Keratinocyte (primary cell): Measurements from ENCODE around the gene METAP1D. TPM values are rescaled to one million over a fixed set of nuclear protein-coding genes. Genes with fewer than 3 reads are reported as not detected.
"Not testable (repeated sequence)": the region's sequence is repeated elsewhere in the genome, so short reads cannot be mapped to it uniquely, and the experiment has no call there.

ENCODE experiments used
- DNase-seq: peaks from one replicate; pipeline ENCODE4 v3.0.0-alpha.2; 2011; ENCODE audit warnings: low read depth, missing footprints, low spot score
- FAIRE-seq: peaks from 2 replicates; lab custom pipeline; 2011; peaks lifted over from hg19 to GRCh38; lab: Jason Lieb, UNC
- H2AFZ ChIP-seq: 2 replicates; pipeline ENCODE4 v1.6.0; 2012; ENCODE audit warnings: low read length, control low read depth, inconsistent platforms; ENCODE audit not compliant: control insufficient read depth
- H3K27ac ChIP-seq: 2 replicates; pipeline ENCODE4 v1.5.1; 2011; ENCODE audit warnings: low read length; ENCODE audit not compliant: control insufficient read depth, insufficient read depth
- H3K27me3 ChIP-seq: 3 replicates; pipeline ENCODE4 v1.6.0; 2011; ENCODE audit warnings: low read length; ENCODE audit not compliant: control insufficient read depth, insufficient read depth; ENCODE audit errors: extremely low read depth
- H3K36me3 ChIP-seq, 2 experiments: 2 replicates in 1 of 2; 3 replicates in 1 of 2; pipeline ENCODE4 v1.5.1; 2011; ENCODE audit warnings: low read length in 2 of 2, mild to moderate bottlenecking in 1 of 2; ENCODE audit not compliant: control insufficient read depth in 2 of 2, insufficient read depth in 2 of 2; ENCODE audit errors: extremely low read depth in 1 of 2
- H3K4me1 ChIP-seq: 3 replicates; pipeline ENCODE4 v1.5.1; 2011; ENCODE audit warnings: low read length; ENCODE audit not compliant: control insufficient read depth, insufficient read depth; ENCODE audit errors: extremely low read depth
- H3K4me2 ChIP-seq: 3 replicates; pipeline ENCODE4 v1.6.0; 2011; ENCODE audit warnings: low read depth, low read length; ENCODE audit not compliant: control insufficient read depth, insufficient read depth; ENCODE audit errors: extremely low read depth
- H3K4me3 ChIP-seq, 3 experiments: fragments of 200-600 bp in 1 of 3; sonication (generic) in 1 of 3; 2 replicates in 2 of 3; 3 replicates in 1 of 3; pipeline ENCODE4 v1.5.1; 2011 to 2016; ENCODE audit warnings: low read length in 3 of 3, mild to moderate bottlenecking in 3 of 3, control low read depth in 2 of 3, inconsistent platforms in 1 of 3, low read depth in 1 of 3, mixed read lengths in 1 of 3, mixed run types in 1 of 3, moderate library complexity in 1 of 3; ENCODE audit not compliant: control insufficient read depth in 2 of 3, insufficient read depth in 2 of 3; ENCODE audit errors: extremely low read depth in 1 of 3
- H3K79me2 ChIP-seq: 2 replicates; pipeline ENCODE4 v1.6.0; 2012; ENCODE audit warnings: low read length; ENCODE audit not compliant: control insufficient read depth, insufficient read depth
- H3K9ac ChIP-seq: 3 replicates; pipeline ENCODE4 v1.6.0; 2011; ENCODE audit warnings: low read length; ENCODE audit not compliant: control insufficient read depth, insufficient read depth; ENCODE audit errors: extremely low read depth
- H3K9me1 ChIP-seq: 3 replicates; pipeline ENCODE4 v1.6.0; 2011; ENCODE audit warnings: low read length; ENCODE audit not compliant: control insufficient read depth, insufficient read depth; ENCODE audit errors: extremely low read depth
- H3K9me3 ChIP-seq: 2 replicates; pipeline ENCODE4 v1.5.1; 2012; ENCODE audit warnings: low read depth, low read length; ENCODE audit not compliant: control insufficient read depth
- H4K20me1 ChIP-seq: 3 replicates; pipeline ENCODE4 v1.6.0; 2011; ENCODE audit warnings: low read length; ENCODE audit not compliant: control insufficient read depth, insufficient read depth; ENCODE audit errors: extremely low read depth
- EZH2 ChIP-seq: IDR thresholded peaks from one replicate; pipeline ENCODE4 v1.6.1; 2012; ENCODE audit warnings: inconsistent platforms, mild to moderate bottlenecking, low read length, moderate library complexity
- dilution Hi-C: fragments of 300-500 bp; cut with MboI; formaldehyde crosslinking; loops from one replicate; pipeline ENCODE4 v1.7.0; 2020; ENCODE audit warnings: low sequenced_read_pairs; ENCODE audit not compliant: extremely low pct_ligation_motif_present
- polyA plus RNA-seq, 5 experiments: library from polyadenylated mRNA; depleted of rRNA in 3 of 5; stranded (reverse) in 3 of 5; stranded (forward) in 1 of 5; unstranded in 1 of 5; fragments of >200 nt; gene quantifications; 1 replicate in 1 of 5; 2 replicates in 3 of 5; 3 replicates in 1 of 5; pipeline versions ENCODE4 v1.2.1 to v1.2.3, GENCODE V29; 2011 to 2012; ENCODE audit warnings: missing spikeins in 2 of 5, low read depth in 1 of 5, low replicate concordance in 1 of 5
- TF ChIP-seq, protein P1 (sequence below), 3 experiments: IDR thresholded peaks in 1 of 3; conservative IDR thresholded peaks in 1 of 3; optimal IDR thresholded peaks in 1 of 3; 2 replicates in 2 of 3; 3 replicates in 1 of 3; pipeline versions ENCODE3 to v1.5.1; 2011; ENCODE audit warnings: low read length in 3 of 3, mild to moderate bottlenecking in 3 of 3, moderate library complexity in 2 of 3, control low read depth in 1 of 3, inconsistent platforms in 1 of 3; ENCODE audit not compliant: insufficient read depth in 2 of 3; ENCODE audit errors: extremely low read depth in 1 of 3

METAP1D gene
- polyA plus RNA-seq, 1 donor (not counting 4 experiments of a cell fraction or from before 2014, with no cell fraction given) = 5.1 TPM

DNA sequence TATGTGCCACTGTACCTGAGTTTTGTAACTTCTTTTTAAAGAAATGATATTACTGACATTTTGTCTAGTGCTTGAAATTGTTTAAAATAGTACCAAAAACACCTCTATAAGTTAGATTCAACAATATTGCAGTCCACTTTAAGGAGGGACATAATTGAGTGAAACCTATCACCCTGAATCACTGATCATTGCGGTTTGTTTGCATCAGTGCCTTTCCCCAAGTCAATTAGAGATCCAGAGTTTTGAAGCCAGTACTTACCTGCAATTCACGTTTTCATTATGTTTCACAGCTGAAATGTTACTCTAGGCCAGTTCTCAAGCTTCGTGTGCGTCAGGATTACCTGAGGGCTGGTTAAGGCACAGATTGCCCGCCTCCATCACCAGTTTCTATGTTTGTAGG is 58.9 kb downstream of the METAP1D start:
- H3K27me3 ChIP-seq = no peaks in the 10 kb centered on the region
- no peak overlapping the region for H3K27ac ChIP-seq
- H3K4me1 ChIP-seq = no peaks in the 10 kb centered on the region
- FAIRE-seq = no peak
- H3K79me2 ChIP-seq = no peaks in the 10 kb centered on the region
- H4K20me1 ChIP-seq = no peaks in the 10 kb centered on the region
- no peak overlapping the region for H3K9ac ChIP-seq
- TF ChIP-seq, protein P1, sequence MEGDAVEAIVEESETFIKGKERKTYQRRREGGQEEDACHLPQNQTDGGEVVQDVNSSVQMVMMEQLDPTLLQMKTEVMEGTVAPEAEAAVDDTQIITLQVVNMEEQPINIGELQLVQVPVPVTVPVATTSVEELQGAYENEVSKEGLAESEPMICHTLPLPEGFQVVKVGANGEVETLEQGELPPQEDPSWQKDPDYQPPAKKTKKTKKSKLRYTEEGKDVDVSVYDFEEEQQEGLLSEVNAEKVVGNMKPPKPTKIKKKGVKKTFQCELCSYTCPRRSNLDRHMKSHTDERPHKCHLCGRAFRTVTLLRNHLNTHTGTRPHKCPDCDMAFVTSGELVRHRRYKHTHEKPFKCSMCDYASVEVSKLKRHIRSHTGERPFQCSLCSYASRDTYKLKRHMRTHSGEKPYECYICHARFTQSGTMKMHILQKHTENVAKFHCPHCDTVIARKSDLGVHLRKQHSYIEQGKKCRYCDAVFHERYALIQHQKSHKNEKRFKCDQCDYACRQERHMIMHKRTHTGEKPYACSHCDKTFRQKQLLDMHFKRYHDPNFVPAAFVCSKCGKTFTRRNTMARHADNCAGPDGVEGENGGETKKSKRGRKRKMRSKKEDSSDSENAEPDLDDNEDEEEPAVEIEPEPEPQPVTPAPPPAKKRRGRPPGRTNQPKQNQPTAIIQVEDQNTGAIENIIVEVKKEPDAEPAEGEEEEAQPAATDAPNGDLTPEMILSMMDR (optimal IDR thresholded peaks at IDR 0.05 in 1 of 3, IDR thresholded peaks at IDR 0.05 in 1 of 3, conservative IDR thresholded peaks at IDR 0.05 in 1 of 3; ENCODE audit: extremely low read depth in 1 of 3, insufficient read depth in 2 of 3, low read length in 3 of 3) = no peak
- no peak for TF ChIP-seq EZH2
- no peaks in the 10 kb centered on the region for H3K9me3 ChIP-seq
- dilution Hi-C loops = no loop called here
- no peak overlapping the region for H2AFZ ChIP-seq
- DNase-seq = no peak
- H3K4me2 ChIP-seq = no peak overlapping the region
- H3K4me3 ChIP-seq = no peak overlapping the region
- H3K9me1 ChIP-seq = no peaks in the 10 kb centered on the region
- H3K36me3 ChIP-seq = no peaks in the 10 kb centered on the region

DNA sequence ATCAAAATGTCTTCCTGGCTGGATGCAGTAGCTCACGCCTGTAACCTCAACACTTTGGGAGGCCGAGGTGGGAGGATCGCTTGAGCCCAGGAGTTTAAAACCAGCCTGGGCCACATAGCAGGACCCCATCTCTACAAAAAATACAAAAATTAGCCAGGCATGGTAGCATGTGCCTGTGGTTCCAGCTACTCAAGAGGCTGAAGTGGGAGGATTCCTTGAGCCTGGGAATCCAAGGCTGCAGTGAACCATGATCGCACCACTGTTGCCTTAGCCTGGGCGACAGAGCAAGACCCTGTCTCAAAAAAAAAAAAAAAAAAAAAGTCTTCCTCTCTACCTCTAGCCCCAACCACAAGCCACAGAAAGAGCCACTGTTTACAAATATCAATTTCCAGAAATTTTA is 60.4 kb downstream of the METAP1D start:
- H3K9ac ChIP-seq, H3K4me2 ChIP-seq, H3K4me3 ChIP-seq, H4K20me1 ChIP-seq, H3K36me3 ChIP-seq, DNase-seq, H3K9me3 ChIP-seq, H3K27me3 ChIP-seq, H3K27ac ChIP-seq, H2AFZ ChIP-seq, dilution Hi-C loops, H3K9me1 ChIP-seq, H3K79me2 ChIP-seq, H3K4me1 ChIP-seq, FAIRE-seq: not testable (repeated sequence)

DNA sequence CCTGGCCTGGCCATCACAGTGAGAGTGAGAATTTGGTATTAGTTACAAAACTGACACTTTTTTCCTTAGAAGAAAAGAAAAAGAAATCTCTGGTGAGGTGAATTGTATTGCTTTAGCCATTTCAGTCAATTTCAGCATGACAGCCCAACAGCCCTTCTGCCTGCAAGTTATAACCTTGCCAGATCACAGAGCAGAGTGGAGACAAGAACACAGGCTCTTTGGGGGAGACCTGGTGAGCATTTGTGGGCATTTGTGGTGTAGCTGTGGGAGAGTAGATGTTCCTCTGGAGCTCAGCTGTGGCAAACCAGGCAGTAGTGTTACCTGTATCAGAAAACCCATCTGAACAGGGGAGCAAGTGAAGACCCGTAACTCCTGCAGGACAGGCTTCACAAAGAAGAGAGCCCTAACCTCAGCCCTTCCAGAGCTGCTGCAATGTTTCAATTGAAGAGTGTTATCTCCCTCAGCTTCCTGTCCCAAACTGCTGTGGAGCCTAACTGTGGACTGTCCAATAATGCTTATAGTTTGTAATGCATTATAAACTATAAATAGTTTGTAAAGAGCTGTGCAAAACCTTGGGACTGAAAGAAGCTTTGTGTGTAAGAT is 62.8 kb downstream of the METAP1D start:
- H3K9me1 ChIP-seq = no peaks in the 10 kb centered on the region
- DNase-seq (no peak), FAIRE-seq (no peak)
- H3K4me1 ChIP-seq = no peaks in the 10 kb centered on the region
- no peak overlapping the region for H3K9ac ChIP-seq
- H3K36me3 ChIP-seq = no peaks in the 10 kb centered on the region
- TF ChIP-seq EZH2 = no peak
- TF ChIP-seq, protein P1 (optimal IDR thresholded peaks at IDR 0.05 in 1 of 3, IDR thresholded peaks at IDR 0.05 in 1 of 3, conservative IDR thresholded peaks at IDR 0.05 in 1 of 3; ENCODE audit: extremely low read depth in 1 of 3, insufficient read depth in 2 of 3, low read length in 3 of 3) = no peak
- H3K27me3 ChIP-seq = no peaks in the 10 kb centered on the region
- H3K27ac ChIP-seq = no peak overlapping the region
- H3K4me3 ChIP-seq = no peak overlapping the region
- H3K79me2 ChIP-seq = no peaks in the 10 kb centered on the region
- no peaks in the 10 kb centered on the region for H3K9me3 ChIP-seq
- H3K4me2 ChIP-seq = no peak overlapping the region
- dilution Hi-C loops = no loop called here
- H4K20me1 ChIP-seq = no peaks in the 10 kb centered on the region
- H2AFZ ChIP-seq = no peak overlapping the region
